SU-DHL-6 (cell line): Measurements from ENCODE around the gene CBR4.

Experiments used
- H2AFZ ChIP-seq: fragments of 200-600 bp; sonication (generic); 2 replicates; pipeline ENCODE4 v1.6.1; 2014; ENCODE audit warnings: low read depth, mild to moderate bottlenecking, moderate library complexity, mixed read lengths, antibody characterized with exemption, low read length; ENCODE audit not compliant: severe bottlenecking
- H3F3A ChIP-seq: fragments of 200-600 bp; shearing (Covaris generic); 2 replicates; pipeline ENCODE4 v1.6.0; 2016; ENCODE audit warnings: antibody characterized with exemption, mild to moderate bottlenecking; ENCODE audit not compliant: insufficient read depth
- H3K27ac ChIP-seq: fragments of 200-600 bp; sonication (generic); 2 replicates; pipeline ENCODE4 v1.5.1; 2016; ENCODE audit warnings: low read depth, mild to moderate bottlenecking, low read length, moderate library complexity, mixed read lengths
- H3K27me3 ChIP-seq: fragments of 200-600 bp; sonication (generic), shearing (Covaris generic); 2 replicates; pipeline ENCODE4 v1.6.0; 2014; ENCODE audit warnings: mild to moderate bottlenecking, low read length
- H3K36me3 ChIP-seq: fragments of 200-600 bp; sonication (generic); 2 replicates; pipeline ENCODE4 v1.6.1; 2014; ENCODE audit warnings: mild to moderate bottlenecking, low read length, mixed read lengths
- H3K4me2 ChIP-seq: fragments of 300-600, 200-600 bp; shearing (Covaris generic), sonication (generic); 2 replicates; pipeline ENCODE4 v1.6.0; 2014; ENCODE audit warnings: low read length, low read depth, mild to moderate bottlenecking; ENCODE audit not compliant: poor library complexity, severe bottlenecking
- H3K4me3 ChIP-seq: fragments of 200-600 bp; sonication (generic); 2 replicates; pipeline ENCODE4 v1.5.1; 2014; ENCODE audit warnings: antibody characterized with exemption, low read length, mild to moderate bottlenecking, mixed read lengths; ENCODE audit not compliant: insufficient read depth, poor library complexity, severe bottlenecking
- H3K79me2 ChIP-seq: fragments of 200-600 bp; sonication (generic); 2 replicates; pipeline ENCODE4 v1.6.1; 2014; ENCODE audit warnings: mild to moderate bottlenecking, low read length, moderate library complexity; ENCODE audit not compliant: insufficient read depth
- H3K9ac ChIP-seq: fragments of 200-600 bp; sonication (generic); 2 replicates; pipeline ENCODE4 v1.7.0; 2014; ENCODE audit warnings: mild to moderate bottlenecking, low read length
- H3K9me2 ChIP-seq: fragments of 200-600 bp; sonication (generic); replicated peaks from 2 replicates; pipeline ENCODE4 v1.6.1; 2014; ENCODE audit warnings: low read length; ENCODE audit not compliant: insufficient read depth
- H3K9me3 ChIP-seq: fragments of 200-600 bp; sonication (generic); 2 replicates; pipeline ENCODE4 v1.6.1; 2014; ENCODE audit warnings: low read length, mixed read lengths; ENCODE audit not compliant: insufficient read depth
- H4K20me1 ChIP-seq: fragments of 200-600 bp; sonication (generic); 2 replicates; pipeline ENCODE4 v1.6.1; 2014; ENCODE audit warnings: low read depth, mild to moderate bottlenecking, antibody characterized with exemption, low read length, moderate library complexity, mixed read lengths
- EZH2phosphoT487 ChIP-seq: fragments of 200-600 bp; sonication (generic), shearing (Covaris generic); conservative IDR thresholded peaks from 2 replicates; pipeline ENCODE4 v1.6.1; 2018; ENCODE audit warnings: mild to moderate bottlenecking, antibody characterized with exemption, low read length, moderate library complexity, mixed read lengths
- TF ChIP-seq, protein P1 (sequence below): fragments of 200-600 bp; sonication (generic); IDR thresholded peaks from one replicate; pipeline ENCODE4 v1.5.1; 2017; ENCODE audit warnings: antibody characterized with exemption, mild to moderate bottlenecking, low read length, moderate library complexity; ENCODE audit not compliant: insufficient read depth, poor library complexity, severe bottlenecking

The CBR4 gene

DNA sequence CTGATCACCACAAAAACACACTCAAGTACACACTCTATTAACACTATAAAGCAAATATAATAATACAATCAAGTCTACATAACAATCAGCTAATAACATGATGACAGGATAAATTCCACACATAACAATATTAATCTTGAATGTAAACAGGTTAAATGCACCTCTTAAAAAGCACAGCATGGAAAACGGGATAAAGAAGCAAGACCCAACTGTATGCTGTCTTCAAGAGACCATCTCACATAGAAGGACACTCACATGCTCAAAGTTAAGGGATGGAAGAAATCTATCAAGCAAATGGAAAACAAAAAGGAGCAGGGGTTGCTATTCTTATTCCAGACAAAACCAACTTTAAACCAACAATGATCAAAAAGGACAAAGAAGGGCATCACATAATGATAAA, 28.1 kb downstream of the CBR4 start:
- TF ChIP-seq, protein P1, sequence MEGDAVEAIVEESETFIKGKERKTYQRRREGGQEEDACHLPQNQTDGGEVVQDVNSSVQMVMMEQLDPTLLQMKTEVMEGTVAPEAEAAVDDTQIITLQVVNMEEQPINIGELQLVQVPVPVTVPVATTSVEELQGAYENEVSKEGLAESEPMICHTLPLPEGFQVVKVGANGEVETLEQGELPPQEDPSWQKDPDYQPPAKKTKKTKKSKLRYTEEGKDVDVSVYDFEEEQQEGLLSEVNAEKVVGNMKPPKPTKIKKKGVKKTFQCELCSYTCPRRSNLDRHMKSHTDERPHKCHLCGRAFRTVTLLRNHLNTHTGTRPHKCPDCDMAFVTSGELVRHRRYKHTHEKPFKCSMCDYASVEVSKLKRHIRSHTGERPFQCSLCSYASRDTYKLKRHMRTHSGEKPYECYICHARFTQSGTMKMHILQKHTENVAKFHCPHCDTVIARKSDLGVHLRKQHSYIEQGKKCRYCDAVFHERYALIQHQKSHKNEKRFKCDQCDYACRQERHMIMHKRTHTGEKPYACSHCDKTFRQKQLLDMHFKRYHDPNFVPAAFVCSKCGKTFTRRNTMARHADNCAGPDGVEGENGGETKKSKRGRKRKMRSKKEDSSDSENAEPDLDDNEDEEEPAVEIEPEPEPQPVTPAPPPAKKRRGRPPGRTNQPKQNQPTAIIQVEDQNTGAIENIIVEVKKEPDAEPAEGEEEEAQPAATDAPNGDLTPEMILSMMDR = no peak
- TF ChIP-seq EZH2phosphoT487 = no peak

DNA sequence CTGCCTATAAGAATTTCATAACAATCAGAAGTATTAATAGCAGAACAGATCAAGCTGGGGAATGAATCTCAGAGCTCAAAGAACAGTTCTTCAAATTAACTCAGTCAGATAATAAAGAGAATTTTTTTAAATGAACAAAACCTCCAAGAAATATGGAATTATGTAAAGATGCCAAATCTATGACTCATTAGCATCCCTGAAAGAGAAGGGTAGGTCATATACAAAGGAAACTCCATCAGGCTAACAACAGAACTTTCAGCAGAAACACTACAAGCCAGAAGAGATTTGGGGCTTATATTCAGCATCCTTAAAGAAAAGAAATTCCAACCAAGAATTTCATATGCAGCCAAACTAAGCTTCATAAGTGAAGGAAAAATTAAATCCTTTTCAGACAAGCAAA, 28.6 kb downstream of the CBR4 start:
- H3K9ac ChIP-seq = no peak overlapping the region
- H3K4me2 ChIP-seq = no peak overlapping the region
- H3K9me3 ChIP-seq = no peaks in the 10 kb centered on the region
- no peaks in the 10 kb centered on the region for H4K20me1 ChIP-seq
- no peaks in the 10 kb centered on the region for H3F3A ChIP-seq
- no peak overlapping the region for H2AFZ ChIP-seq
- H3K36me3 ChIP-seq = peaks cover 2% of the 10 kb centered on the region; the same call in 1 of the 2 replicates
- H3K27ac ChIP-seq = no peak overlapping the region
- no peaks in the 10 kb centered on the region for H3K79me2 ChIP-seq
- H3K4me3 ChIP-seq = no peak overlapping the region
- no peaks in the 10 kb centered on the region for H3K27me3 ChIP-seq
- no peak for TF ChIP-seq EZH2phosphoT487
- TF ChIP-seq, protein P1 = no peak
- H3K9me2 ChIP-seq = no peaks in the 10 kb centered on the region

More for the DNA sequence above, 28.1 kb downstream of the CBR4 start:
- Histone ChIP-seq H3F3A (no peaks in the 10 kb centered on the region), H3K9ac (no peak overlapping the region), H3K9me3 (no peaks in the 10 kb centered on the region), H3K79me2 (no peaks in the 10 kb centered on the region), H3K9me2 (no peaks in the 10 kb centered on the region), H3K27ac (no peak overlapping the region), H3K27me3 (no peaks in the 10 kb centered on the region), H3K4me2 (no peak overlapping the region), H4K20me1 (no peaks in the 10 kb centered on the region), H2AFZ (no peak overlapping the region), H3K36me3 (peaks cover 2% of the 10 kb centered on the region; the same call in 1 of the 2 replicates), H3K4me3 (no peak overlapping the region)

DNA sequence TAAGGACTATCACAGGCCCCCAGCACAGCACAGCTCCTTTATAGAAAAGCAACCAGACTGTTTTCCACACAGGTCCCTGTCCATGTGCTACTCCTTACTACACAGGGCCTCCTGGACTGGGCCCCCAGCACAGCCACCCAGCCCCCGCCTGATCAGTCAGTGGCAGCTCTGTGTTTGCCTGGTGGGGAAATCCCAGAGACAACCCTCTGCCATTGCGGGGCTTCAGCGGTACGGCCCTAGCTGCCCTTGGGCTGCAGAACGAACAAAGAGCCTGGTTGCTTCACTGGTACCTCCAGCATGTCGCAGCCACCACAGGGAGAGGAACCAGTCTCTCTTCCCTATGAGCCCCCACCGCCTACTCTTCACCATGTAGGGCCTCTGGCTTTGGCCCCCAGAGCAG, 30.7 kb downstream of the CBR4 start:
- no peaks in the 10 kb centered on the region for H3K9me2 ChIP-seq
- no peaks in the 10 kb centered on the region for H3K79me2 ChIP-seq
- no peaks in the 10 kb centered on the region for H4K20me1 ChIP-seq
- H3K36me3 ChIP-seq = 0 out of 2 replicates have a peak, but pooled peaks cover 2% of the 10 kb centered on the region
- no peaks in the 10 kb centered on the region for H3K9me3 ChIP-seq
- no peaks in the 10 kb centered on the region for H3F3A ChIP-seq
- H3K27me3 ChIP-seq = no peaks in the 10 kb centered on the region
- no peak overlapping the region for H3K4me2 ChIP-seq
- no peak overlapping the region for H3K4me3 ChIP-seq
- no peak for TF ChIP-seq EZH2phosphoT487
- TF ChIP-seq, protein P1 = no peak
- H3K9ac ChIP-seq = no peak overlapping the region
- no peak overlapping the region for H3K27ac ChIP-seq
- no peak overlapping the region for H2AFZ ChIP-seq
